IMR-90 (cell line): ENCODE results near the gene PLB1. TPM values are rescaled to one million over a fixed set of nuclear protein-coding genes. Genes with fewer than 3 reads are reported as not detected.

Experiments
- ATAC-seq: fragments of 200-7000 bp; cut with Tn5 transposase; 2 replicates; pipeline ENCODE4 v1.9.1; 2020; ENCODE audit warnings: low read depth, mild to moderate bottlenecking, moderate library complexity
- BruUV-seq: library from RNA; stranded (reverse); fragments of 400-500 nt; replicated peaks from 2 replicates; lab custom pipeline; 2021; lab: Mats Ljungman, UMichigan
- CTCF ChIA-PET: fragments of 300-600 bp; formaldehyde crosslinking; extraction: SDS; loops from one replicate; lab custom pipeline; 2021; ENCODE audit warnings: antibody characterized with exemption; lab: Yijun Ruan, JAX
- POLR2A ChIA-PET: fragments of 300-600 bp; sonication (Branson Sonifier 250); formaldehyde crosslinking; loops from one replicate; lab custom pipeline; 2022; ENCODE audit warnings: antibody characterized with exemption; ENCODE audit not compliant: unreplicated experiment; lab: Charles Lee
- DNase-seq: peaks from one replicate; pipeline ENCODE4 v3.0.0; 2013
- H2AFZ ChIP-seq: replicated peaks from 2 replicates; pipeline ENCODE3; 2013; ENCODE audit warnings: low read length, mild to moderate bottlenecking; ENCODE audit not compliant: poor library complexity
- H2AK5ac ChIP-seq: 2 replicates; pipeline ENCODE4 v1.6.1; 2013; ENCODE audit warnings: low read depth, low read length, inconsistent platforms
- H2AK9ac ChIP-seq: replicated peaks from 2 replicates; pipeline ENCODE3; 2013; ENCODE audit warnings: mild to moderate bottlenecking, low read depth, low read length, moderate library complexity; ENCODE audit not compliant: poor library complexity
- H2BK120ac ChIP-seq: 2 replicates; pipeline ENCODE4 v1.6.1; 2013; ENCODE audit warnings: low read depth, low read length, inconsistent platforms
- H2BK15ac ChIP-seq: 3 replicates; pipeline ENCODE4 v1.6.1; 2013; ENCODE audit warnings: low read depth, low read length, inconsistent platforms
- H2BK20ac ChIP-seq: 2 replicates; pipeline ENCODE4 v1.6.1; 2013; ENCODE audit warnings: low read depth, mild to moderate bottlenecking, inconsistent platforms, low read length, moderate library complexity
- H2BK5ac ChIP-seq: 2 replicates; pipeline ENCODE4 v1.6.1; 2013; ENCODE audit warnings: mild to moderate bottlenecking, low read depth, low read length, inconsistent platforms; ENCODE audit not compliant: poor library complexity, severe bottlenecking
- H3K14ac ChIP-seq: replicated peaks from 2 replicates; pipeline ENCODE4 v1.6.1; 2013; ENCODE audit warnings: low read depth, low read length, inconsistent platforms
- H3K18ac ChIP-seq: 2 replicates; pipeline ENCODE4 v1.6.1; 2013; ENCODE audit warnings: low read depth, low read length, control low read depth
- H3K23ac ChIP-seq: 2 replicates; pipeline ENCODE4 v1.6.1; 2013; ENCODE audit warnings: low read depth, low read length, inconsistent platforms
- H3K27ac ChIP-seq: 2 replicates; pipeline ENCODE4 v1.5.1; 2013; ENCODE audit warnings: mild to moderate bottlenecking, control low read depth, low read length; ENCODE audit not compliant: insufficient read depth
- H3K27me3 ChIP-seq: 2 replicates; pipeline ENCODE4 v1.6.1; 2013; ENCODE audit warnings: low read length; ENCODE audit not compliant: control insufficient read depth, insufficient read depth
- H3K36me3 ChIP-seq: 2 replicates; pipeline ENCODE4 v1.6.1; 2013; ENCODE audit warnings: low read length, mixed read lengths; ENCODE audit not compliant: control insufficient read depth, insufficient read depth
- H3K4ac ChIP-seq: 2 replicates; pipeline ENCODE4 v1.6.1; 2013; ENCODE audit warnings: low read depth, low read length, inconsistent platforms
- H3K4me1 ChIP-seq: 2 replicates; pipeline ENCODE4 v1.6.1; 2013; ENCODE audit warnings: low read length, mixed read lengths; ENCODE audit not compliant: control insufficient read depth, insufficient read depth
- H3K4me2 ChIP-seq: 2 replicates; pipeline ENCODE4 v1.6.1; 2013; ENCODE audit warnings: low read depth, mild to moderate bottlenecking, control low read depth, low read length, moderate library complexity
- H3K4me3 ChIP-seq: 2 replicates; pipeline ENCODE4 v1.5.1; 2013; ENCODE audit warnings: low read depth, mild to moderate bottlenecking, control low read depth, low read length, moderate library complexity; ENCODE audit not compliant: insufficient read depth
- H3K56ac ChIP-seq: 2 replicates; pipeline ENCODE4 v1.6.1; 2013; ENCODE audit warnings: low read length, inconsistent platforms; ENCODE audit not compliant: insufficient read depth; ENCODE audit errors: extremely low read depth
- H3K79me1 ChIP-seq, 2 experiments: 2 replicates each; pipeline ENCODE4 v1.6.1; 2013; ENCODE audit warnings: low read length in 2 of 2, inconsistent platforms in 1 of 2, low read depth in 1 of 2
- H3K9ac ChIP-seq: 2 replicates; pipeline ENCODE4 v1.6.1; 2013; ENCODE audit warnings: low read depth, low read length, control low read depth
- H3K9me1 ChIP-seq: 2 replicates; pipeline ENCODE4 v1.6.1; 2013; ENCODE audit warnings: low read length, inconsistent platforms; ENCODE audit not compliant: insufficient read depth
- H3K9me3 ChIP-seq: 2 replicates; pipeline ENCODE4 v1.6.1; 2013; ENCODE audit warnings: low read length; ENCODE audit not compliant: control insufficient read depth, insufficient read depth
- H4K20me1 ChIP-seq: 2 replicates; pipeline ENCODE4 v1.6.1; 2013; ENCODE audit warnings: low read length, inconsistent platforms; ENCODE audit not compliant: insufficient read depth
- H4K5ac ChIP-seq: 2 replicates; pipeline ENCODE4 v1.6.1; 2013; ENCODE audit warnings: mild to moderate bottlenecking, low read depth, low read length, control low read depth
- H4K8ac ChIP-seq, 2 experiments: 2 replicates each; pipeline ENCODE4 v1.6.1; 2013; ENCODE audit warnings: low read depth in 2 of 2, low read length in 2 of 2, control low read depth in 1 of 2, inconsistent platforms in 1 of 2
- H4K91ac ChIP-seq: 2 replicates; pipeline ENCODE4 v1.6.1; 2013; ENCODE audit warnings: low read depth, low read length, inconsistent platforms; ENCODE audit not compliant: insufficient read depth
- BHLHE40 ChIP-seq: fragments of 150-350 bp; IDR thresholded peaks from 2 replicates; pipeline ENCODE4 v1.6.1; 2016; ENCODE audit warnings: mild to moderate bottlenecking, low read depth, low read length
- CEBPB ChIP-seq: IDR thresholded peaks from 2 replicates; pipeline ENCODE4 v1.6.1; 2012; ENCODE audit warnings: low read depth, low read length, improper control_type of control experiment
- CTCF ChIP-seq: conservative IDR thresholded peaks from 2 replicates; pipeline ENCODE4 v1.5.1; 2012; ENCODE audit warnings: mild to moderate bottlenecking, low read depth, low read length, improper control_type of control experiment
- ELK1 ChIP-seq: fragments of 150-350 bp; IDR thresholded peaks from 2 replicates; pipeline ENCODE4 v1.6.1; 2016; ENCODE audit warnings: low read depth, mild to moderate bottlenecking, low read length, moderate library complexity, borderline replicate concordance
- MAFK ChIP-seq: IDR thresholded peaks from 2 replicates; pipeline ENCODE4 v1.6.1; 2012; ENCODE audit warnings: low read depth, low read length, improper control_type of control experiment
- MAZ ChIP-seq: IDR thresholded peaks from 2 replicates; pipeline ENCODE4 v1.6.1; 2012; ENCODE audit warnings: low read depth, mild to moderate bottlenecking, low read length, improper control_type of control experiment, moderate library complexity, borderline replicate concordance
- MXI1 ChIP-seq: IDR thresholded peaks from 2 replicates; pipeline ENCODE4 v1.6.1; 2012; ENCODE audit warnings: low read depth, mild to moderate bottlenecking, low read length, moderate library complexity, borderline replicate concordance
- NFE2L2 ChIP-seq: fragments of 150-350 bp; IDR thresholded peaks from 2 replicates; pipeline ENCODE4 v1.6.1; 2016; ENCODE audit warnings: low read depth, mild to moderate bottlenecking, low read length
- POLR2A ChIP-seq: IDR thresholded peaks from 2 replicates; pipeline ENCODE4 v1.6.1; 2012; ENCODE audit warnings: mild to moderate bottlenecking, low read depth, low read length
- RAD21 ChIP-seq: IDR thresholded peaks from 2 replicates; pipeline ENCODE4 v1.6.1; 2012; ENCODE audit warnings: low read length, improper control_type of control experiment
- RFX5 ChIP-seq: IDR thresholded peaks from 2 replicates; pipeline ENCODE4 v1.8.0; 2012; ENCODE audit warnings: low read depth, mild to moderate bottlenecking, low read length, moderate library complexity
- SMC3 ChIP-seq: fragments of 150-350 bp; IDR thresholded peaks from 2 replicates; pipeline ENCODE4 v1.6.1; 2016; ENCODE audit warnings: low read depth, mild to moderate bottlenecking, antibody characterized with exemption, low read length, moderate library complexity
- USF2 ChIP-seq: fragments of 150-350 bp; IDR thresholded peaks from 2 replicates; pipeline ENCODE4 v1.6.1; 2017; ENCODE audit warnings: mild to moderate bottlenecking, antibody characterized with exemption, low read length, low read depth
- WGBS, 2 experiments: methylation state at CpG; one replicate each; pipeline versions ENCODE4 v1.1.5 to v1.1.7; 2013; ENCODE audit warnings: missing lambda C conversion rate in 2 of 2; ENCODE audit not compliant: insufficient read length in 1 of 2; ENCODE audit errors: extremely low coverage in 2 of 2; 5-methylcytosine and 5-hydroxymethylcytosine counted together
- dilution Hi-C: fragments of 300-500 bp; cut with HindIII; formaldehyde crosslinking; loops from one replicate; pipeline ENCODE4 v1.14.3; 2018; ENCODE audit warnings: low sequenced_read_pairs; ENCODE audit not compliant: unreplicated experiment
- in situ Hi-C: fragments of 300-500 bp; cut with MboI; formaldehyde crosslinking; loops from 3 replicates; pipeline ENCODE4 v1.14.3; 2019; ENCODE audit warnings: low sequenced_read_pairs, inconsistent platforms, mixed read lengths
- intact Hi-C: fragments of 100-400 bp; cut with micrococcal nuclease; formaldehyde crosslinking; loops from 2 replicates; pipeline ENCODE4 v1.10.0; 2022
- polyA plus RNA-seq, 3 experiments: library from polyadenylated mRNA; depleted of rRNA; stranded (reverse); fragments of >200 nt; gene quantifications; 2 replicates each; pipeline ENCODE4 v1.2.3, GENCODE V29; 2012; ENCODE audit warnings: low replicate concordance in 1 of 3
- total RNA-seq: library from RNA; depleted of rRNA; stranded (reverse); fragments of >200 nt; gene quantifications from 2 replicates; pipeline ENCODE4 v1.2.3, GENCODE V29; 2012

The PLB1 gene
- total and polyA plus RNA-seq, 2 of the 4 experiments (the other 2 are of a cell fraction), result 0.74 to 0.90 TPM

GRCh38 chr2:28642796-28643195, 146.9 kb downstream of the PLB1 start:
- Histone ChIP-seq H3K79me1 (no peaks in the 10 kb centered on the region), H3K9me1 (peaks cover 3% of the 10 kb centered on the region; the same call in 1 of the 2 replicates), H3K27me3 (no peaks in the 10 kb centered on the region), H2AK5ac (no peak overlapping the region; the same call in 1 of the 2 replicates), H2BK5ac (no peak overlapping the region), H3K14ac (no peak overlapping the region), H2BK120ac (no peak overlapping the region), H3K9ac (no peak overlapping the region), H3K23ac (no peak overlapping the region), H2AFZ (no peak overlapping the region), H3K18ac (no peak overlapping the region), H3K4me1 (peaks cover 8% of the 10 kb centered on the region), H4K8ac (no peak overlapping the region), H3K4ac (no peak overlapping the region), H2BK15ac (no peak overlapping the region), H3K9me3 (no peaks in the 10 kb centered on the region), H3K56ac (no peak overlapping the region), H3K4me3 (no peak overlapping the region), H3K27ac (no peak overlapping the region), H4K20me1 (no peaks in the 10 kb centered on the region), H2AK9ac (no peak overlapping the region), H4K5ac (no peak overlapping the region), H3K4me2 (no peak overlapping the region), H3K36me3 (no peaks in the 10 kb centered on the region), H4K91ac (no peak overlapping the region), H2BK20ac (no peak overlapping the region)
- intact Hi-C loops, result no loop called here
- DNase-seq, result no peak
- in situ Hi-C loops, result no loop called here
- WGBS, 2 experiments, result no CpG with 5 or more reads among the region's 13 CpGs
- BruUV-seq, result no TSS peak
- no peak for ATAC-seq
- ChIA-PET CTCF (no interaction called here), POLR2A (no interaction called here)
- dilution Hi-C loops, result no loop called here
- TF ChIP-seq NFE2L2 (no peak), MAFK (no peak), ELK1 (no peak), CEBPB (no peak), CTCF (no peak), MXI1 (no peak), USF2 (no peak), RAD21 (no peak), SMC3 (no peak), BHLHE40 (no peak), RFX5 (no peak), POLR2A (no peak), MAZ (no peak)
